Ishikawa (cell line): ENCODE measurements around the gene DYNC1LI2.

Source experiments
- CEBPB ChIP-seq: IDR thresholded peaks from 2 replicates; pipeline ENCODE4 v1.6.1; 2012
- CREB1 ChIP-seq: IDR thresholded peaks from 2 replicates; pipeline ENCODE4 v1.6.1; 2012; ENCODE audit warnings: low read depth
- EGR1 ChIP-seq: IDR thresholded peaks from 2 replicates; pipeline ENCODE4 v1.6.1; 2012
- EP300 ChIP-seq: IDR thresholded peaks from 2 replicates; pipeline ENCODE4 v1.6.1; 2012; ENCODE audit warnings: borderline replicate concordance
- FOXM1 ChIP-seq: IDR thresholded peaks from 2 replicates; pipeline ENCODE4 v1.6.1; 2012; ENCODE audit warnings: low read depth, borderline replicate concordance
- NFIC ChIP-seq: IDR thresholded peaks from 2 replicates; pipeline ENCODE4 v1.6.1; 2012
- RAD21 ChIP-seq: IDR thresholded peaks from 2 replicates; pipeline ENCODE4 v1.6.1; 2012; ENCODE audit warnings: low read depth
- TAF1 ChIP-seq: IDR thresholded peaks from 2 replicates; pipeline ENCODE4 v1.6.1; 2012; ENCODE audit warnings: low read depth, mild to moderate bottlenecking
- TCF12 ChIP-seq: IDR thresholded peaks from 2 replicates; pipeline ENCODE4 v1.6.1; 2012; ENCODE audit warnings: low read depth
- TEAD4 ChIP-seq: IDR thresholded peaks from 2 replicates; pipeline ENCODE4 v1.6.1; 2012
- YY1 ChIP-seq: IDR thresholded peaks from 2 replicates; pipeline ENCODE4 v1.6.1; 2012; ENCODE audit warnings: low read depth
- ZBTB7A ChIP-seq: IDR thresholded peaks from 2 replicates; pipeline ENCODE4 v1.6.1; 2012; ENCODE audit warnings: low read depth
- TF ChIP-seq, protein P1 (sequence below): IDR thresholded peaks from 2 replicates; pipeline ENCODE4 v1.6.1; 2012
- TF ChIP-seq, protein P2 (sequence below): IDR thresholded peaks from 2 replicates; pipeline ENCODE4 v1.6.1; 2012
- TF ChIP-seq, protein P3 (sequence below): IDR thresholded peaks from 2 replicates; pipeline ENCODE4 v1.6.1; 2012; ENCODE audit warnings: low read depth, mild to moderate bottlenecking

Gene DYNC1LI2

DNA sequence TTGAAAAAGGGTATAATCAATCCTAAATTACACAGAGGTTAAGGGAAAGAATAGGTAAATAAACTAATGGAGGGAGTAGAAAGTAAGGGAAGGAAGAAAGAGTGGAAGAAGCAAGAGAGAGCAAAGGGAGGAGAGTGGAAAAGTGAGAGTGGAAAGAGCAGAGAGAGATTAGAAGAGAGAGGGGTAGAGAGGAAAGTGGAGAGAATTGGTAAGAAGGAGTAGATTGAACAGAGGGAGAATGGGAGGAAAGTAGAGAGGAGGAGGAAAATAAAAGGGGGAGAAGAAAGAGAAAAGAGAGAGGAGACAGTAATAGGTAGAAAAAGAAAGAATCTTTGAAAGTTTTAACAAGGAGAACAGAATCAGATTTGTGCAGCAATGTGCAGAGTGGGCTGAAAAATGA, 25.0 kb upstream of the DYNC1LI2 start:
- TF ChIP-seq, protein P1, sequence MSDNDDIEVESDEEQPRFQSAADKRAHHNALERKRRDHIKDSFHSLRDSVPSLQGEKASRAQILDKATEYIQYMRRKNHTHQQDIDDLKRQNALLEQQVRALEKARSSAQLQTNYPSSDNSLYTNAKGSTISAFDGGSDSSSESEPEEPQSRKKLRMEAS = no peak
- TF ChIP-seq EP300 (no peak), FOXM1 (no peak), TCF12 (no peak)

DNA sequence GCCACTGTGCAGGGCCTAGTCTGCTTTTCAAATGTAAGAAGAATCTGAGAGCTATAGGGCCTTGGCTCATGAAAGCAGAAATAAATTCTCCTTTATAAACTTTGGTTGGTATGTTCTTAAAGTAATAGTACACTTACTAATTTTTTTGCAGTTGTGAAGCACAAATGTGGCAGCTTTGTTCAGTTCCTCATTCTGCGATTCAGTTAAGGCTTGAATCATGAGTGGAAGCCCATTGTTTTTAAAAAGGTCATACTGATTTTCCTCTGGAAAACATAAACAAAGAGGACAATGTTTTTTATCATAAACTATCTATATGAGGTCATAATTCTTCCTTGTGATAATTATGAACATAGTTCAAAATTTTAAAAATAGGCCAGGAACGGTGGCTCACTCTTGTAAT, 23.6 kb upstream of the DYNC1LI2 start:
- no peak for TF ChIP-seq RAD21
- TF ChIP-seq TEAD4 = no peak

DNA sequence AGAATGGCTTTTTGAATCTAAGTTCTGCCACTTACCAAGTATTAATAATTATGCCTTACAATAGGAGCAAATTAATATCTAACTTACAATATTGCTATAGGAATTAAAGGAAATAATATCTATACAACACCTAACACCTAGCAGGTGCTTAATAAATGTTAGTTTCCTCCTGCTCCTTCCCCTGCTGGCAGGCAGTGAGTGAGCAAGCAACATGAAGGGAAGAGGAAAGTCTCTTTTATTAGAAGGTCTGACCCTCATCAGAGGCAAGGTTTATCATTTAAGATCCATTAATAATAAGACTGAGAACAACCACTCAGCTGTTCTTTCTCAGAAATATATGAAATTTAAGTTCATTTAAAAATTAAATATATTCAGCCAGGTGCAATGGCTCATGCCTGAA, 6.7 kb upstream of the DYNC1LI2 start:
- TF ChIP-seq NFIC = no peak
- no peak for TF ChIP-seq CEBPB
- no peak for TF ChIP-seq ZBTB7A
- TF ChIP-seq, protein P1 = no peak

DNA sequence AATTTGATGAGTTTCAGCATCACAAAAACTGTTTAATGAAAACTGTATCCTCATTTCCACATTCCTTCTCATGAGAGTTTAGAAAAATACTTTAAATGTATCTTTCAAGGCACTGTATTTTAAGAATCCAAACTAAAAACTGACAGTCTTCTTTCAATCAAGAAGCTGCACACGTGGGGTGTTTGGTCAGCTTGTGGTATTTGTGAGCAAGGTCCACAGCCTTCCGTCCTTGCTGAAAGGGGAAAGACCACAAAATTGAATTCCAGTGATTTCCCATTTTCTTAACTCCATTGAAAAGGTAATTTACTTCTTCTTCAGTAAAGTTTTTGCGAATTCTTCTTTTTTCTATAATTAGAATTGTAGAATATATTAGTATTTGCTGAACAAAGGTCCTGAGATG, 3.4 kb upstream of the DYNC1LI2 start:
- TF ChIP-seq, protein P2, sequence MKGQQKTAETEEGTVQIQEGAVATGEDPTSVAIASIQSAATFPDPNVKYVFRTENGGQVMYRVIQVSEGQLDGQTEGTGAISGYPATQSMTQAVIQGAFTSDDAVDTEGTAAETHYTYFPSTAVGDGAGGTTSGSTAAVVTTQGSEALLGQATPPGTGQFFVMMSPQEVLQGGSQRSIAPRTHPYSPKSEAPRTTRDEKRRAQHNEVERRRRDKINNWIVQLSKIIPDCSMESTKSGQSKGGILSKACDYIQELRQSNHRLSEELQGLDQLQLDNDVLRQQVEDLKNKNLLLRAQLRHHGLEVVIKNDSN = no peak
- TF ChIP-seq TEAD4 (no peak), ZBTB7A (no peak), CEBPB (no peak), RAD21 (no peak), EP300 (no peak), TAF1 (no peak), NFIC (no peak)
- TF ChIP-seq, protein P3, sequence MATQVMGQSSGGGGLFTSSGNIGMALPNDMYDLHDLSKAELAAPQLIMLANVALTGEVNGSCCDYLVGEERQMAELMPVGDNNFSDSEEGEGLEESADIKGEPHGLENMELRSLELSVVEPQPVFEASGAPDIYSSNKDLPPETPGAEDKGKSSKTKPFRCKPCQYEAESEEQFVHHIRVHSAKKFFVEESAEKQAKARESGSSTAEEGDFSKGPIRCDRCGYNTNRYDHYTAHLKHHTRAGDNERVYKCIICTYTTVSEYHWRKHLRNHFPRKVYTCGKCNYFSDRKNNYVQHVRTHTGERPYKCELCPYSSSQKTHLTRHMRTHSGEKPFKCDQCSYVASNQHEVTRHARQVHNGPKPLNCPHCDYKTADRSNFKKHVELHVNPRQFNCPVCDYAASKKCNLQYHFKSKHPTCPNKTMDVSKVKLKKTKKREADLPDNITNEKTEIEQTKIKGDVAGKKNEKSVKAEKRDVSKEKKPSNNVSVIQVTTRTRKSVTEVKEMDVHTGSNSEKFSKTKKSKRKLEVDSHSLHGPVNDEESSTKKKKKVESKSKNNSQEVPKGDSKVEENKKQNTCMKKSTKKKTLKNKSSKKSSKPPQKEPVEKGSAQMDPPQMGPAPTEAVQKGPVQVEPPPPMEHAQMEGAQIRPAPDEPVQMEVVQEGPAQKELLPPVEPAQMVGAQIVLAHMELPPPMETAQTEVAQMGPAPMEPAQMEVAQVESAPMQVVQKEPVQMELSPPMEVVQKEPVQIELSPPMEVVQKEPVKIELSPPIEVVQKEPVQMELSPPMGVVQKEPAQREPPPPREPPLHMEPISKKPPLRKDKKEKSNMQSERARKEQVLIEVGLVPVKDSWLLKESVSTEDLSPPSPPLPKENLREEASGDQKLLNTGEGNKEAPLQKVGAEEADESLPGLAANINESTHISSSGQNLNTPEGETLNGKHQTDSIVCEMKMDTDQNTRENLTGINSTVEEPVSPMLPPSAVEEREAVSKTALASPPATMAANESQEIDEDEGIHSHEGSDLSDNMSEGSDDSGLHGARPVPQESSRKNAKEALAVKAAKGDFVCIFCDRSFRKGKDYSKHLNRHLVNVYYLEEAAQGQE = no peak

DNA sequence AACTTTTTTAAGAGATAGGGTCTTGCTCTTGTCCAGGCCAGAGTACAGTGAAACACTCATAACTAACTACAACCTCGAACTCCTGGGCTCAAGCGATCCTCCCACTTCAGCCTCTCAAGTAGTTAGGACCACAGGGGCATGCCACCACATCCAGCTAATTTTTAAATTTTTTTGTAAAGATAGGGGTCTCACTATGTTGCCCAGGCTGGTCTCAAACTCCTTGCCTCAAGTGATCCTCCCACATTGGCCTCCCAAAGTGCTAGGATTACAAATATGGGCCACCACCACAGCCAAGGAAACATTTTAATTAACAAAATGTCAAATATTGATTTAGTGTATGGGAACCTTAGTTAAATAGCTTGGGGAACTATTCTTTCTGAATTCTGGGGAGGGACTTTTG, 2.8 kb upstream of the DYNC1LI2 start:
- TF ChIP-seq FOXM1 = no peak
- no peak for TF ChIP-seq CREB1
- no peak for TF ChIP-seq CEBPB
- TF ChIP-seq RAD21 = no peak
- TF ChIP-seq, protein P2 = no peak
- TF ChIP-seq TAF1 = no peak
- no peak for TF ChIP-seq EGR1
- no peak for TF ChIP-seq TCF12
- TF ChIP-seq, protein P3 = no peak
- TF ChIP-seq EP300 = no peak
- TF ChIP-seq, protein P1 = no peak
- TF ChIP-seq ZBTB7A = no peak
- TF ChIP-seq TEAD4 = no peak
- TF ChIP-seq NFIC = no peak
- TF ChIP-seq YY1 = no peak

DNA sequence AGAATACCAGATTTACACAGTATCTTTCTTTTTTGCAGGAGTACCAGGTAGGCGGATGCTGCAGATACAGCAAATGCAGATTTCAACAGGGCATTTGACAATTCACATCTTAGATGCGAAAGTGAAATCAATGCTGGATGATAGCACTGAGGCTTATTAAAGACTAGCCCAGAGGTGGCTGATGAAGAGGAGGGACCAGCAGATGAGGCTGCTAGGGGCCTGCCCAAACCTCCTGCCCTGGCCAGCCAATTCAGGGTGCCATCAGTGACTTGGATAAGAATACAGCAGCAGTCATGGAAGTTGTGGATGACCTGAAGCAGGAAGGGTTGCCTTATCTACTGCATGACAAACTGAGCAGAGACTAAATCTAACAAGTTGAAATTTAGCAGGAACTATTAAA, 1.5 kb upstream of the DYNC1LI2 start:
- TF ChIP-seq TAF1 (no peak), RAD21 (no peak)

DNA sequence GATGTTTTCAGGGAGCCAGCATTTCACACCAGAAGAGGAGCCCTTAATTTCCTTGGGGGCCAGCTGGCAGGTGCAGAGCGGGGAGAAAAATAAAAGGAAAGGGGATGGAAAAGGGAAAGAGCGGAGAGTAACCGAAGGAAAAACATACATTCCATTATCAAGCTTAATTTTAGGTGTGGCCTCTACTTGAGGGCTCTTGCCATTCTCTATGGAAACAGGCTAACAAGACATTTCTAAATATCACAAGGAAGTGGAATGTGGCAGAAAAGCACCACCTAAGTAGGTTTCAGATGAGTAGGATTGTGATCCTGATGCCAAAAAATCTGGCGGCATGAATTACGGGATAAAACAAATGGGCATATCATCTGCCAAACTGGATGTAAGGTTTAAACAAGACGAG, 970 bp upstream of the DYNC1LI2 start:
- TF ChIP-seq TCF12 (no peak), EGR1 (no peak), ZBTB7A (no peak), EP300 (no peak), RAD21 (no peak), TAF1 (no peak)

DNA sequence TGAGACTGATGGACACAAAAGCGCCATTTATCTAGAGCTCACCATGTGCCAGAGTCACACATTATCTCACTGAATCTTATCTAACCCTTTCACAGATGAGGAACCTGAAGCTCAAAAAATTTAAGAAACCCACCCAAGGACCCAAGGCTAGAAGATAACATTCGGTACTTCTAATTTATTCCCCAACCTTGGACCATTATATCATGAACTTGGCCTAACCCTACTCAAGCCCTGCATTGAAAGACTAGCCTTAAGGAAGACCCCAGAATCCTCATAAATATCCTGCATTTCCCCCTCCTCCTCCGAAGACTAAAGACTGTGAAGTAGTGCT, 548 bp upstream of the DYNC1LI2 start:
- TF ChIP-seq TAF1 (no peak), FOXM1 (no peak), TEAD4 (no peak), RAD21 (no peak)
